Activated B cell treated with CpG ODN at 0.5 μM for 24 hours (primary cell): ENCODE measurements around the gene TRMT6. TPM values are rescaled to one million over a fixed set of nuclear protein-coding genes. Genes with fewer than 3 reads are reported as not detected.

ENCODE experiments used
- ATAC-seq: fragments of 200-7000 bp; cut with Tn5 transposase; one replicate; pipeline ENCODE4 v1.10.0; 2021; ENCODE audit warnings: low read depth, mild to moderate bottlenecking, moderate library complexity
- CTCF ChIA-PET: fragments of 350-600 bp; sonication (Branson Sonifier 250); formaldehyde crosslinking; loops from one replicate; lab custom pipeline; 2021; ENCODE audit warnings: antibody characterized with exemption; lab: Charles Lee
- POLR2A ChIA-PET: fragments of 350-600 bp; sonication (Branson Sonifier 250); formaldehyde crosslinking; loops from one replicate; lab custom pipeline; 2021; ENCODE audit warnings: antibody characterized with exemption; lab: Charles Lee
- DNase-seq: peaks from one replicate; pipeline ENCODE4 v3.0.0; 2022
- H3K27ac Mint-ChIP-seq: one replicate; pipeline ENCODE4 v1.8.0; 2020; ENCODE audit warnings: mixed read lengths
- H3K27me3 Mint-ChIP-seq: one replicate; pipeline ENCODE4 v1.8.0; 2021; ENCODE audit warnings: mixed read lengths
- H3K36me3 Mint-ChIP-seq: one replicate; pipeline ENCODE4 v1.8.0; 2021; ENCODE audit warnings: low read depth, mixed read lengths
- H3K4me1 Mint-ChIP-seq: one replicate; pipeline ENCODE4 v1.8.0; 2021; ENCODE audit warnings: mixed read lengths
- H3K4me3 Mint-ChIP-seq: one replicate; pipeline ENCODE4 v1.8.0; 2020; ENCODE audit warnings: mild to moderate bottlenecking, mixed read lengths
- H3K9me3 Mint-ChIP-seq: one replicate; pipeline ENCODE4 v1.8.0; 2020; ENCODE audit warnings: mixed read lengths
- CTCF ChIP-seq: fragments of 200-600 bp; IDR thresholded peaks from one replicate; pipeline ENCODE4 v1.8.0; 2022; ENCODE audit warnings: antibody characterized with exemption, mild to moderate bottlenecking
- intact Hi-C: fragments of 100-400 bp; cut with micrococcal nuclease; formaldehyde crosslinking; loops from one replicate; pipeline ENCODE4 v1.15.1; 2024
- total RNA-seq: library from RNA; stranded (reverse); gene quantifications from 2 replicates; pipeline ENCODE4 v1.2.3, GENCODE V29; 2022

TRMT6 gene
- total RNA-seq, 1 donor from 2014 or later, result 25.5 TPM

- H3K27ac Mint-ChIP-seq, result no peak overlapping the region
- TF ChIP-seq CTCF, result no peak
- peaks cover 6% of the 10 kb centered on the region for H3K4me1 Mint-ChIP-seq
- CTCF ChIA-PET, result interaction anchor here (0.9 to 2.6 kb wide), 2 partner anchors 400 to 408 kb away, joined by 3 to 8 read pairs; no protein-coding TSS in a partner anchor
- H3K36me3 Mint-ChIP-seq, result peaks cover 39% of the 10 kb centered on the region
- POLR2A ChIA-PET, result no interaction called here
- DNase-seq (no peak), ATAC-seq (no peak)
- no peaks in the 10 kb centered on the region for H3K27me3 Mint-ChIP-seq
- H3K4me3 Mint-ChIP-seq, result no peak overlapping the region
- no peaks in the 10 kb centered on the region for H3K9me3 Mint-ChIP-seq
- intact Hi-C loops, result loop anchor here (2.0 to 5.0 kb wide), 2 partner anchors 19 to 389 kb away; no protein-coding TSS in a partner anchor
These were observed 14.1 kb downstream of the TRMT6 start for GRCh38 chr20:5936238-5936637.

DNA sequence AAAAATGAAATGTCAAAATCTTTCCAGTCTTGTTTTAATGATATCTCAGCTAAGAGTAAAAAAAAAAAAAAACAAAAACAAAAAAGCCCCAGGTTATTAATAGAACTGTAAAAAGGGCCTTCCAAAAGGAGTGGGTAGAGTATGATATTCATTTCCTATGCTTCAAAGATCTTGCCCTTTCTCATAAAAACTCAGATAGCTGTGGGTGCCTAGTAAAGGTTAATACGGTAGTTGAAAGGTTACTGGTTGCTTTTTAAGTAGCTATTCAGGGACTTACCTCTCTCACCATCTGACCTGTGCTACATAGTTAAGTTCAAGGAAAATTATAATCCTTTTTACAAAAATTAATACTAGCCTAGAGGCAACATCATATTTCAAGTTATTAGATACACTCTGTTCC lies 14.9 kb downstream of the TRMT6 start:
- DNase-seq (no peak), ATAC-seq (no peak)
- no peaks in the 10 kb centered on the region for H3K9me3 Mint-ChIP-seq
- TF ChIP-seq CTCF, result no peak
- intact Hi-C loops, result loop anchor here (5.0 kb wide), 1 partner anchor 388 kb away; no protein-coding TSS in a partner anchor
- ChIA-PET POLR2A (no interaction called here), CTCF (interaction anchor here (2.6 kb wide), 1 partner anchor 407 kb away, joined by 8 read pairs; no protein-coding TSS in a partner anchor)
- H3K4me3 Mint-ChIP-seq, result no peak overlapping the region
- peaks cover 31% of the 10 kb centered on the region for H3K36me3 Mint-ChIP-seq
- peaks cover 6% of the 10 kb centered on the region for H3K4me1 Mint-ChIP-seq
- no peaks in the 10 kb centered on the region for H3K27me3 Mint-ChIP-seq
- H3K27ac Mint-ChIP-seq, result no peak overlapping the region

DNA sequence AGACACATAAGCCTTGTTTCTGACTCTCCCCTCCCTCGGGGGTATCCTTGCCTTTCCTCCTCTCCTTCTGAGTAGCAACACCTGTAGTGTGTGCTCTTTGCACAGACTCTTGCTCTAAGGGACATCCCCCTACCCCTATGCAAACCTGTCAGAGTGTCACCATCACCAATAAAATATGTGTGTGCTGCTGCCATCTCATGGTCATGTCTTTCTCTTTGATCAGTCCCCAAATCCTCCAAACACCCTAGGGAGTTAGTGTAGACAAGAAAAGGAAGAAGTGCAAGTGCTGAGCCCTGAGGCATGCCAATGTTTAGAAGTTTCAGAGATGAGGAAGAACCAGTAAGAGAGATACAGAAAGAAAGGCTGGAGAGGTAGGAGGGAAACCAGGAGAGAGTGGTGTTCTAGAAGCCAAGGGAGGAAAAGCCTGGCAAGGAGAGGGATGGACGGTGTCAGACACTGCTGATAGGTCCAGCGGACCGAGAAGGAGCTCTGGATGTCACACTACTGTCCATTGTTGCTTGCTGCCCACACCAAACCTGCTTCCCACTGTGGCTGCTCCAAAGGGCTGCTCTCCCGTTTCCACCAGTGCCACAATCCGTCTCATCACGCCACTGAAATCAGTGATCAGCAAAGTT lies 16.4 kb downstream of the TRMT6 start:
- DNase-seq, result no peak
- intact Hi-C loops, result loop anchor here (1.0 kb wide), 1 partner anchor 405 kb away; no protein-coding TSS in a partner anchor

GRCh38 chr20:5932796-5933195 lies 17.5 kb downstream of the TRMT6 start:
- H3K9me3 Mint-ChIP-seq, result no peaks in the 10 kb centered on the region
- H3K4me3 Mint-ChIP-seq, result no peak overlapping the region
- no peak for ATAC-seq
- H3K27ac Mint-ChIP-seq, result no peak overlapping the region
- CTCF ChIA-PET, result interaction anchor here (1.0 kb wide), 1 partner anchor 404 kb away, joined by 7 read pairs; no protein-coding TSS in a partner anchor
- intact Hi-C loops, result loop anchor here (1.0 kb wide), 1 partner anchor 403 kb away; no protein-coding TSS in a partner anchor
- peaks cover 6% of the 10 kb centered on the region for H3K4me1 Mint-ChIP-seq
- no peak for TF ChIP-seq CTCF
- POLR2A ChIA-PET, result no interaction called here
- H3K36me3 Mint-ChIP-seq, result peaks cover 7% of the 10 kb centered on the region
- peaks cover 14% of the 10 kb centered on the region for H3K27me3 Mint-ChIP-seq
- DNase-seq, result no peak

More for the DNA sequence above, 16.4 kb downstream of the TRMT6 start:
- POLR2A ChIA-PET, result no interaction called here
- Mint-ChIP-seq H3K4me3 (no peak overlapping the region), H3K27ac (no peak overlapping the region), H3K9me3 (no peaks in the 10 kb centered on the region), H3K27me3 (peaks cover 7% of the 10 kb centered on the region), H3K36me3 (peaks cover 17% of the 10 kb centered on the region), H3K4me1 (peaks cover 6% of the 10 kb centered on the region)
- ATAC-seq, result peak; percentile 83
- CTCF ChIA-PET, result interaction anchor here (1.0 kb wide), 1 partner anchor 405 kb away, joined by 7 read pairs; no protein-coding TSS in a partner anchor
- no peak for TF ChIP-seq CTCF

DNA sequence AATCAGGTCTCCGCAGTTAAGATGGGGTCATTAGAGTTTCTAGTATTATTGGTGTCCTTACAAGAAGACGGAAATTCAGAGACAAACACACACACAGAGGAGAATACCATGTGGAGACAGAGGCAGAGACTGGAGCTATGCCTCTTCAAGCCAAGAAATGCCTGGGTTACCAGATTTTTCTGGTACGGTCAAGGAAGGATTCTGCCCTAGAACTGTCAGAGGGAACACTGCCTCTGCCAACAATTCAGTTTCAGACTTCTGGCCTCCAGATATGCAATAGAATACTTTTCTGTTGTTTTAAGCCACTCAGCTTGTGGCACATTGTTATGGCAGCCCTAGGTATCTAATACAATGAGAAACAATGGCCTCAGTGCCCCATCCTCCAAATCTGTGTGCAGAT lies 18.9 kb downstream of the TRMT6 start:
- intact Hi-C loops, result no loop called here
- CTCF ChIA-PET, result no interaction called here
- TF ChIP-seq CTCF, result no peak
- peaks cover 6% of the 10 kb centered on the region for H3K4me1 Mint-ChIP-seq
- no peaks in the 10 kb centered on the region for H3K9me3 Mint-ChIP-seq
- no peak overlapping the region for H3K27ac Mint-ChIP-seq
- peaks cover 14% of the 10 kb centered on the region for H3K27me3 Mint-ChIP-seq
- no peaks in the 10 kb centered on the region for H3K36me3 Mint-ChIP-seq
- POLR2A ChIA-PET, result no interaction called here
- H3K4me3 Mint-ChIP-seq, result no peak overlapping the region
- no peak for DNase-seq
- no peak for ATAC-seq
